Fibroblast of peridontal ligament (primary cell): ENCODE data around the gene LRRC47.

Experiments
- DNase-seq: peaks from one replicate; pipeline ENCODE4 v3.0.0-alpha.2; 2010; ENCODE audit errors: extremely low read depth

LRRC47 gene

GRCh38 chr1:3796215-3797061, at the start of gene LRRC47:
Gene LRRC47 (minus strand): TSS chr1:3796498. CDS start chr1:3796476, 22 bp downstream.
- DNase-seq, result peak; percentile 86

- DNase-seq, result no peak
Measured at GRCh38 chr1:3842912-3843311, 46.6 kb upstream of the LRRC47 start.

- no peak for DNase-seq
Measured at GRCh38 chr1:3841491-3841890, 45.2 kb upstream of the LRRC47 start.

GRCh38 chr1:3838788-3839187, 42.5 kb upstream of the LRRC47 start:
- no peak for DNase-seq

DNA sequence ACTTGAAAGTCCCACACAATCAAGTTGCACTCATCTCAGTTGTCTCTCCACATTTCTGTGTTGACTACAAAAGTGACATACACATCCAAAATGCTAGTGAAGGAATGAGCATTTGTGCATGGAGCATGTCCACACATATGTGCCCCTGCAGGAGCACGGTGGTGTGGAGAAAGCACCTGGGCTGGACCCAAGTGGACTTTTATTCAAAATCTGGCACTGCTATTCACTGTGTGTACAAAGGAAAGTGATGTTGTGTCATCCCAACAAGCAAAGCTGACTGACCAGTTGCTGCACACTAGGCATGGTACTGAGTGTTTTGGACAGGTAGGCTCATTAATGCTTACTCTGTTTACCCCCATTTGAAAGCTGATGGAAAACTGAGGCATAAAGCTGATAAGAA, 41.4 kb upstream of the LRRC47 start:
- DNase-seq, result no peak

DNA sequence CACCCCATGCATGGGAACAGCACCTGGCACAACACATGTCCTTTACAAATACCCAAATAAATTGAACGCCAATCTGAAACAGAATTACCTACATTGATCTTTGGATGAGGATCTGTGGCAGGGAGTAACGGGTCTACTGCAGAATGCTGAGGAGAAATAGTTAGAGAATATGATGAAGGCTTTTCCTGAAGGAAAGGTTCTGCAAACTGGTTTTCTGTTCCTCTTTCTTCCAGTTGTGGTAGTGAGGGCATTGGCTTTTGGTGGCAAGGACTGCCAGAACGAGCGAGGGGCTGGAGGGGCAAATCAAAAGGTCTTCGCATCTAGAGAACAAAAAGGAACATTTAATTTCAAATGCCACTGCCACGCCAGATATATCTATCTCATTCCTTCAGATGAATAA, 40.9 kb upstream of the LRRC47 start:
- DNase-seq, result no peak

- DNase-seq, result no peak
Measured at GRCh38 chr1:3836421-3836820, 40.1 kb upstream of the LRRC47 start.

GRCh38 chr1:3834701-3835100, 38.4 kb upstream of the LRRC47 start:
- no peak for DNase-seq

DNA sequence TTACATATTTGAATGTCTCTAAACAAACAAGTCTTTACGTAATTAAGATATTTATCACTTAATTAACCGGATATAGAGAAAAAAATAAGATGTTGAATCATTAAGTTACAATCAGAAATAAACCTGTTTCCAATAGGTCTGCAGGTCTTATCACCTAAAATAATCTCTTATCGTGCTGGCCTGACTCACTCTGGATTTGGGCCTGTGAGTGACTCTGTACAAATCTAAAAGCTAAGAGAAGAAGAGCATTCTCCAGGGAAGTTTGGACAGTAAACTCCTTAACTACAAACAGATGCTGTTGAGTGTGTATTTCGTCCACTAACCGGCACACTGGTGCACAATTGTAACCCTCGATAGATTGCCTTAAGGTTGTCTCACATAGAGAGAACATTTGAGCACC, 35.4 kb upstream of the LRRC47 start:
- peak; percentile 9 for DNase-seq

DNA sequence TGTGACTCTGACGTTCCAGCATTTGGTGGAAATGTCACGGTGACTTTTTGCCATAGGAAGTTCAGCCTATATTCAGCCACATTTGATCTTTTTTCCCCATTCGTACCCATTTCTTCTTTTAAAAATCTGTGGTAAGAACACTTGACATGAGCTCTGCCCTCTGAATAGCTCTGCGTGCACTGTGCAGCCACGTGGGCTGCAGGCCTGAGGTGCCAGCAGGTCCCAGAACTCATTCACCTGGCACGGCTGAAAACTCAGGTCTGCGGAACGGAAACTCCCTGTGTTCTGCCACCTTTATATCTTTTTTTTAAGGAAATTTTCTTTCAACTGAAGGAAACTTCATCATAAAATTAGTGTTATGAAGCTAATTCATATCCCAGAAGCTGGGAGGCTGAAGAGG, 32.1 kb upstream of the LRRC47 start:
- no peak for DNase-seq

DNA sequence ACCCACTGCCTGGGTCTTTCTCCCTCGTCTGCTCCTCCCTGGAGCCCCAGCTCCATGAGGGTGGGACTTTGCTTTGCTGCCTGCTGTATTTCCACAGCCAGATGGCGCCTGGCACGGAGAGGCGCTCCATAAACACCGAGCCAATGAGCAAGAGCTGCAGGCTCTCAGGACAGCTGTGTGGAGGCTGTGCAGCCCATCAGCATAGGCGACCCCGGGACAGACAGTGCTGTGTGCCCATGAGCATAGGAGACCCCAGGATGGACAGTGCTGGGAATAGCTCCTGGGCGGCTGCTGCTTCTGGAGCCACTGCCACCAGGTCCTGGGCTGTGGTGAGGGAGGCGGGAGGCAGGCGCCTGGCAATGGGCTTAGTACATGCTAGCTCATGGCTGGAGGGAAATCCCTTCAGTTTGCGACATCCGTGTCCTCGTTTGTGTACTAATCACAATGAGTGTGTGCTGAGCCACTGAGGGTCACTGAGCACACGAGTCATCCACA, 31.6 kb upstream of the LRRC47 start:
- no peak for DNase-seq

DNA sequence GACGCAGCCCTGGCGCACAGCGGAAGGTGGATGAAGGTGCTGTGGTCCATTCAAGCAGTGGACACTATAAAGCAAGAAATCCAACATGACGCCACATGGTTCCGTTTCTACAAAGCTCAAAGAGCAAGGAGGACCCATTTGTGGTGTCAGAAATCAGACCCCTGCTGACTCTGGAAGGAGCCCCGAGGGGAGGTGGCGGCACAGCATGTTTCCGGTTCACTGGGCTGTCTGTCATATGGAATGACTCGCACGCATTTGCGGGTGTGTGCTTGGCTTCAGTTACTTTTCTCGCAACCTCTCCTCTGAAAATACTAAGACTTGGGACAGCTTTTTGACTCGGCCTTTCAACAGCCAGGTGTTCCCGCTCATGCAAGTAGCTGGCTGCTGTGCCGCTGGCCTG, 29.1 kb upstream of the LRRC47 start:
- DNase-seq, result no peak

GRCh38 chr1:3824650-3825049, 28.4 kb upstream of the LRRC47 start:
- DNase-seq, result no peak

- no peak for DNase-seq
Measured at GRCh38 chr1:3822421-3822820, 26.1 kb upstream of the LRRC47 start.

GRCh38 chr1:3821908-3822307, 25.6 kb upstream of the LRRC47 start:
- DNase-seq, result no peak

DNA sequence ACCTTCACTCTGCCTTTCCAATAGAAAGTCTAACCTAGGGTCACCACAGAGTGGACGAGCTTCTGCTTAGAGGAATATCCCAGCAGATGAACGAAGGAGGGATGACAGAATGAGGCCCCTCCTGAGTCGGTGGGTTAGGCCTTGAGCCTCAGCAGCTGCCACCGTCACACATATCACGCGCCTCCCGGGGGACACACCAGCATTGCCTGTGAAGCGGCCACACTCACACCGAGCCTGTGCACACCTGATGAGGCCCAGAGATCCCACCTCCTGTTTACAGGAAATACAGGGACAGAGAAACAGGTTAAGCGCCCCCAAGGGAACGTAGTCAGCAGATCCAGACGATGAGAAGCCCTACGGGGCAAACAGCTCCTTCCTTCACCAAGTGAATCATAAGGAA, 25.1 kb upstream of the LRRC47 start:
- no peak for DNase-seq

GRCh38 chr1:3821004-3821403, 24.7 kb upstream of the LRRC47 start:
- no peak for DNase-seq

DNA sequence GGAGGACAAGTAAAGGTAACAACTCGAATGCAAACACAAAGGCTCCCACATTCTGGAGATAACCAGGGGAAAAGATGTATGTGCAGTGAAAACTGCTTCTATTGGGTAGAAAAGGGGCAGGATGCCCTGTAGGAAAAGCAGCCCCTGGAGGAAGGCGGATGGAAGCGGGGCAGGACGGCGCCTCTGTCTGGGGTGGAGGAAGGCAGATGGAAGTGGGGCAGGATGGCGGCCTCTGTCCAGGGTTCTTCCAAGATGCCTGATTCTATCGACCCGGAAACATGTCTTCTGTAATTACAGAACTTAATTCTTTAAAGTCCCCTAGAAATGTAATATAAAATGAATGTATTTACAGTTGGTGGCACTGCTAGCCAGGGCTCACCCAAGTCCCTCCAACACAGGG, 24.0 kb upstream of the LRRC47 start:
- DNase-seq, result no peak

DNA sequence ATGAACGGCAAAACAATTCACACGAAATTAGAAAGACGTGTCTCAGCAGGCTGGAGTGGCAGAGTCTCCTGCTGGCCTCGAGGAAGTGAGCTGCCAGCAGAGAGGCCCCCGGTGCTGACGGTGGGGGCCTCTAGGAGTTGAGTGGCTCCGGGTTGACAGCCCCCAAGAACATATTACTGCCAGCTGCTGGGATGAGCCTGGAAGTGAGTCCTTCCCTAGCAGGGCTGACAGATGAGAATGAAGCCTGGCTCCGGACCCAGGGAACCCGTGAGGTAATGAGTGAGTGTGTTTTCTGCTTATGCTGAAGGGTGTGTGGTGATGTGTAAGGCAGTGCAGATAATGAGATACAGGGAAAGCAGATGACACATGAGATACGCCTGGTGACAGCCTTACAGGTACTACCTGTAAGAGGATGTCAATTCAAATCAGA, 23.5 kb upstream of the LRRC47 start:
- DNase-seq, result no peak

DNA sequence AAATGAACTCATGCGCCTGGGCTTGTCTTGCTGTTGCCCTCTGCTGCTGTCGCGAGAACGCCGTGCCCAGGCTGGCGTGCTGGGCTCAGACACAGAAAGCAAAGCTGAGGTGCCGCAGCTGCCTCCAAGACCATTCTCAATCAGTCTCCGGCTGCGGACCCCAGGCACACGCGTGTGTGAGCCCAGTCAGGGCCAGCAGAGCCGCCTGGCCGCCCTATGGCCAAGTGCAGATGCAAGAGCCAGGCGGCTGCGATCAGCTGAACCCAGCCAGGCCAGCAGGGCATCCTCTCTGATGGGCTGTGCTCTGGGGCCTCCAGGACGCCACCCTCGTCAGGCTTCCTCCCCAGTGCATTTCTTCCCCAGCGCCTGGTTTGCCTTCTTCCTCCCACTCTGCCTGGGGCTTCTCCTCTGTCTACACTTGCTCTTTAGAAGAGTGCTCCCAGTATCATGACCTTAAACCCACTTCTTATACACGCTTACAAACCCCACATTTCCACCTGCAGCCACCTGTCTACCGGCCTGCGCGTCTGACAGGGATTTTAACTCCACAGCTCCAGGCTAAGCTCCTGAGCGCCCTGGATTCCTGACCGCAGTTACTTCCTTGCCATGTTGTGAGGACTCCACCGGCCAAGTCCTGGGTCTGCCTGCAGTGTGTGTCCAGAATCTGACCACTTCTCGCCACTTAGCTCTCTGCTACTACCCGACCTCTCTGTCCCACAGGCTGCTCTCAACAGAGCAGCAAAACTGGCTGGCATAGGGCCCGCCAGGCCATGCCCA, 21.7 kb upstream of the LRRC47 start:
- no peak for DNase-seq

GRCh38 chr1:3817138-3817740, 20.9 kb upstream of the LRRC47 start:
- DNase-seq, result no peak

DNA sequence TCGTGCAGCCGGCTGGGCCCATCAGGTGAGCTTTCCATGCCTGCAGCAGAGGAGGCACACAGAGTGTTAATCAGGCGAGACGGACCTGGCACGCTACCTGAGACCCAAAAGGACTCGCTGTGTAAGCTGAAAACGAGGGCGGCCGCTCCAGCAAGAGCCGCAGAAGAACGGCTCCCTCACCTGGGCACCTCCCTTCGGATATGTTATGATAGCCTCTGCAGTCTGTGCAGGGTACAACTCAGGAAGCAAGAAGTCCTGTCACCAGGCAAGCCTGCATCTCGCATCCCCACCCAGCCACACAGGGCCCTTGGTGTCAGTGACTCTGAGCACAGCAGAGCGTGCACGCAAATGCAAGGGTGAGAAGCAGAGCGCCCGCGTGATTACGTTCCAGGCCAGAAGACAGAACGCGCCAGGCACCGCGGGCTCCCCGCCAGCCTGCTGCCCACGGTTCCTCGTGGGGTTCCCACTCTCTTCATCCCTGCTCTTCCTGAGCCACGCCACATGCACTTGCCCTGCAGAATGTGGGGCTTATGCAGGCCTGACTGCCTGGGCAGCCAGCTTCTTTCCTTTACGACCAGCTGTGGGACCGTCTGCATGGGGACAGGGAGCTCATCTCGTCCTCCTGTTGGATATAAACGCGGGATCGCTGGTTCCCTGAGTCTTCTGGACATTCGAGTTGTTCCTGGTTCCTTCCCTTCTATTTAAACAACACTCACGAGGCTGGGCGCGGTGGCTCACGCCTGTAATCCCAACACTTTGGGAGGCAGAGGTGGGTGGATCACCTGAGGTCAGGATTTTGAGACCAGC, 20.2 kb upstream of the LRRC47 start:
- no peak for DNase-seq
